B cell (primary cell): ENCODE data around the gene NINJ2. TPM values are rescaled to one million over a fixed set of nuclear protein-coding genes. Genes with fewer than 3 reads are reported as not detected.

ENCODE experiments used
- ATAC-seq: fragments of 200-7000 bp; cut with Tn5 transposase; one replicate; pipeline ENCODE4 v1.10.0; 2021; ENCODE audit warnings: low read depth, mild to moderate bottlenecking, moderate number of reproducible peaks, moderate library complexity
- CTCF ChIA-PET: fragments of 350-600 bp; sonication (Branson Sonifier 250); formaldehyde crosslinking; loops from one replicate; lab custom pipeline; 2021; ENCODE audit warnings: antibody characterized with exemption, inconsistent platforms; lab: Charles Lee
- POLR2A ChIA-PET: fragments of 350-600 bp; sonication (Branson Sonifier 250); formaldehyde crosslinking; loops from one replicate; lab custom pipeline; 2021; ENCODE audit warnings: antibody characterized with exemption; lab: Charles Lee
- DNase-seq: peaks from one replicate; pipeline ENCODE4 v3.0.0; 2013
- H2AFZ ChIP-seq: 2 replicates; pipeline ENCODE4 v1.6.1; 2012; ENCODE audit warnings: mild to moderate bottlenecking, low read depth, low read length; ENCODE audit not compliant: insufficient read depth, poor library complexity, severe bottlenecking
- H3K27ac ChIP-seq, 2 donors: 1 replicate in 1 of 2; 2 replicates in 1 of 2; pipeline ENCODE4 v1.5.1; 2012 to 2013; ENCODE audit warnings: low read length in 2 of 2, mild to moderate bottlenecking in 2 of 2, moderate library complexity in 1 of 2
- H3K27me3 ChIP-seq, 4 experiments: fragments of 200-600 bp in 1 of 4; sonication (generic) in 1 of 4; replicated peaks in 1 of 4; 1 replicate in 2 of 4; 2 replicates in 2 of 4; pipeline versions ENCODE4 v1.6.1 to v1.7.0; 2013 to 2016; ENCODE audit warnings: low read length in 3 of 4, mild to moderate bottlenecking in 2 of 4, mixed read lengths in 1 of 4, moderate library complexity in 1 of 4; ENCODE audit not compliant: insufficient read depth in 4 of 4, control insufficient read depth in 3 of 4; ENCODE audit errors: control extremely low read depth in 1 of 4
- H3K36me3 ChIP-seq, 2 experiments: replicated peaks in 1 of 2; 1 replicate in 1 of 2; 2 replicates in 1 of 2; pipeline versions ENCODE4 v1.6.1 to v1.7.1; 2013; ENCODE audit warnings: low read length in 1 of 2; ENCODE audit not compliant: insufficient read depth in 2 of 2, control insufficient read depth in 1 of 2; ENCODE audit errors: control extremely low read depth in 1 of 2, extremely low read depth in 1 of 2
- H3K4me1 ChIP-seq, 2 donors: fragments of 200-600 bp in 1 of 2; sonication (generic) in 1 of 2; 1 replicate in 1 of 2; 2 replicates in 1 of 2; pipeline versions ENCODE4 v1.5.1 to v1.6.1; 2013 to 2017; ENCODE audit warnings: low read length in 2 of 2; ENCODE audit not compliant: control insufficient read depth in 2 of 2, insufficient read depth in 2 of 2
- H3K4me2 ChIP-seq: replicated peaks from 2 replicates; pipeline ENCODE3; 2012; ENCODE audit warnings: mild to moderate bottlenecking, low read depth, low read length; ENCODE audit not compliant: poor library complexity, severe bottlenecking
- H3K4me3 ChIP-seq, 5 experiments: fragments of 200-600 bp in 1 of 5; sonication (generic) in 1 of 5; 1 replicate in 3 of 5; 2 replicates in 2 of 5; pipeline versions ENCODE4 v1.5.1 to v1.7.0; 2011 to 2016; ENCODE audit warnings: low read length in 4 of 5, mild to moderate bottlenecking in 4 of 5, low read depth in 2 of 5, control low read depth in 1 of 5, moderate library complexity in 1 of 5; ENCODE audit not compliant: insufficient read depth in 1 of 5; ENCODE audit errors: control extremely low read depth in 1 of 5, extremely low read depth in 1 of 5
- H3K79me2 ChIP-seq: fragments of 200-600 bp; sonication (generic); one replicate; pipeline ENCODE4 v1.6.0; 2016; ENCODE audit warnings: low read length; ENCODE audit not compliant: control insufficient read depth, insufficient read depth
- H3K9ac ChIP-seq: fragments of 200-600 bp; sonication (generic); 2 replicates; pipeline ENCODE4 v1.6.1; 2017; ENCODE audit warnings: mild to moderate bottlenecking, low read length, moderate library complexity
- H3K9me3 ChIP-seq, 3 donors: one replicate each; pipeline versions ENCODE4 v1.6.1 to v1.7.1; 2013; ENCODE audit warnings: low read length in 2 of 3; ENCODE audit not compliant: control insufficient read depth in 2 of 3, insufficient read depth in 1 of 3; ENCODE audit errors: control extremely low read depth in 1 of 3
- H4K20me1 ChIP-seq: 2 replicates; pipeline ENCODE4 v1.6.0; 2012; ENCODE audit warnings: mild to moderate bottlenecking, low read length; ENCODE audit not compliant: insufficient read depth, control insufficient read depth, poor library complexity, severe bottlenecking
- H3K27ac Mint-ChIP-seq: one replicate; pipeline ENCODE4 v1.8.0; 2021; ENCODE audit warnings: mixed read lengths
- H3K27me3 Mint-ChIP-seq: one replicate; pipeline ENCODE4 v1.8.0; 2021; ENCODE audit warnings: mixed read lengths
- H3K4me1 Mint-ChIP-seq: one replicate; pipeline ENCODE4 v1.8.0; 2021; ENCODE audit warnings: mixed read lengths
- H3K4me3 Mint-ChIP-seq: one replicate; pipeline ENCODE4 v1.8.0; 2021; ENCODE audit warnings: mixed read lengths
- H3K9me3 Mint-ChIP-seq: one replicate; pipeline ENCODE4 v1.8.0; 2022; ENCODE audit warnings: mixed read lengths; ENCODE audit not compliant: insufficient read depth
- EZH2 ChIP-seq: IDR thresholded peaks from 2 replicates; pipeline ENCODE4 v1.6.1; 2012; ENCODE audit warnings: borderline replicate concordance, low read depth, mild to moderate bottlenecking, moderate library complexity, low read length; ENCODE audit not compliant: insufficient read depth, poor library complexity, severe bottlenecking
- WGBS: methylation state at CpG from one replicate; pipeline ENCODE4 v1.1.5; 2013; ENCODE audit warnings: missing lambda C conversion rate; ENCODE audit not compliant: insufficient coverage; 5-methylcytosine and 5-hydroxymethylcytosine counted together
- intact Hi-C: fragments of 100-400 bp; cut with micrococcal nuclease; formaldehyde crosslinking; loops from one replicate; pipeline ENCODE4 v1.10.0; 2022
- polyA plus RNA-seq: library from polyadenylated mRNA; depleted of rRNA; stranded (reverse); fragments of >200 nt; gene quantifications from 2 replicates; pipeline ENCODE4 v1.2.3, GENCODE V29; 2012
- total RNA-seq, 2 donors: library from RNA; stranded (reverse); fragments of 120-200 nt in 1 of 2; gene quantifications; 1 replicate in 1 of 2; 2 replicates in 1 of 2; pipeline versions ENCODE4 v1.2.3 to v1.2.4, GENCODE V29; 2013 to 2022
- TF ChIP-seq, protein P1 (sequence below): fragments of 200-600 bp; IDR thresholded peaks from one replicate; pipeline ENCODE4 v1.8.0; 2022; ENCODE audit warnings: antibody characterized with exemption, mild to moderate bottlenecking

Gene NINJ2
- total and polyA plus RNA-seq, 2 donors (not counting 1 experiment from before 2014, with no cell fraction given) = 2.9 to 10.2 TPM

DNA sequence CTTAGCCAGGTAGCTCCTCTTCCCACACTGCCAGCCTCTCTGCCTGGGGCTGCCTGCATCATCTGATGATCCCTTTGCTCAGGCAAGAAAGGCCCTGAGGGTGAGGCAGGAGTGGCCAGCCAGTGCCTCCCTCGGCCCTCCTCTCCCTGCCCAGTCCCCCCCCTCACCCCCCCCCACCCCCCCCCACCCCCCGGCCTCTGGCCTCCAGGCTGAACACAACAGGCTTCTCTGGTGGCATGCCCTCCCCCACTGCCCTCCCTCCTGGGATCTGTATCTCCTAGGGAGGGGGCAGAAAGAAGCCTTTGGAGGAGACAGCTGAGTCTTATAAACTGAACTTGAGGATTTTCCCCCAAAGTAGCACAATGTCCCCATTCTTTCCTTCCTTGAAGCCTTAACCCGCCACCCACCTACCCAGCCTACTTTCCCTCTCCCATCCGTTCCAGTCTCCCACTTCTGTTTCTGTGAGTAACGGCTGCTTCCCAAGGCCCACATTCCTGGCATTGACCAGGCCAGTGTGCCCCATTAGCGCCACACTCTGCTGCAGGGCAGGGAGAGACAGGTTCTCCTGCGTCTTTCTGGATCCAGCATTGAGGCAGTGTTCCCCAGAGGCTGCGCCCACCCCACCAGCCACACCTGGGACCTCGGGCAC is 121.4 kb downstream of the NINJ2 start:
- H4K20me1 ChIP-seq = no peaks in the 10 kb centered on the region
- CTCF ChIA-PET = no interaction called here
- H2AFZ ChIP-seq = no peak overlapping the region
- H3K27ac ChIP-seq = no peak overlapping the region
- H3K4me1 ChIP-seq = peaks cover 6 to 7% of the 10 kb centered on the region in 2 donors
- ATAC-seq = no peak
- H3K4me1 Mint-ChIP-seq = peaks cover under 1% of the 10 kb centered on the region
- H3K36me3 ChIP-seq = no peaks in the 10 kb centered on the region
- POLR2A ChIA-PET = no interaction called here
- intact Hi-C loops = no loop called here
- no peak for DNase-seq
- H3K27me3 ChIP-seq = peaks cover 0 to 21% (median 2%) of the 10 kb centered on the region in 4 experiments
- H3K4me3 ChIP-seq = no peak overlapping the region
- H3K4me3 Mint-ChIP-seq = no peak overlapping the region
- H3K9ac ChIP-seq = no peak overlapping the region
- 91% methylated on average over 7 of the region's 9 CpGs for WGBS
- no peak overlapping the region for H3K4me2 ChIP-seq
- peaks cover 20% of the 10 kb centered on the region for H3K27me3 Mint-ChIP-seq
- no peaks in the 10 kb centered on the region for H3K9me3 Mint-ChIP-seq
- H3K79me2 ChIP-seq = no peaks in the 10 kb centered on the region
- TF ChIP-seq, protein P1, sequence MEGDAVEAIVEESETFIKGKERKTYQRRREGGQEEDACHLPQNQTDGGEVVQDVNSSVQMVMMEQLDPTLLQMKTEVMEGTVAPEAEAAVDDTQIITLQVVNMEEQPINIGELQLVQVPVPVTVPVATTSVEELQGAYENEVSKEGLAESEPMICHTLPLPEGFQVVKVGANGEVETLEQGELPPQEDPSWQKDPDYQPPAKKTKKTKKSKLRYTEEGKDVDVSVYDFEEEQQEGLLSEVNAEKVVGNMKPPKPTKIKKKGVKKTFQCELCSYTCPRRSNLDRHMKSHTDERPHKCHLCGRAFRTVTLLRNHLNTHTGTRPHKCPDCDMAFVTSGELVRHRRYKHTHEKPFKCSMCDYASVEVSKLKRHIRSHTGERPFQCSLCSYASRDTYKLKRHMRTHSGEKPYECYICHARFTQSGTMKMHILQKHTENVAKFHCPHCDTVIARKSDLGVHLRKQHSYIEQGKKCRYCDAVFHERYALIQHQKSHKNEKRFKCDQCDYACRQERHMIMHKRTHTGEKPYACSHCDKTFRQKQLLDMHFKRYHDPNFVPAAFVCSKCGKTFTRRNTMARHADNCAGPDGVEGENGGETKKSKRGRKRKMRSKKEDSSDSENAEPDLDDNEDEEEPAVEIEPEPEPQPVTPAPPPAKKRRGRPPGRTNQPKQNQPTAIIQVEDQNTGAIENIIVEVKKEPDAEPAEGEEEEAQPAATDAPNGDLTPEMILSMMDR = no peak
- no peak for TF ChIP-seq EZH2
- no peak overlapping the region for H3K27ac Mint-ChIP-seq
- H3K9me3 ChIP-seq = peaks cover 0 to 4% (median 0%) of the 10 kb centered on the region in 3 donors

DNA sequence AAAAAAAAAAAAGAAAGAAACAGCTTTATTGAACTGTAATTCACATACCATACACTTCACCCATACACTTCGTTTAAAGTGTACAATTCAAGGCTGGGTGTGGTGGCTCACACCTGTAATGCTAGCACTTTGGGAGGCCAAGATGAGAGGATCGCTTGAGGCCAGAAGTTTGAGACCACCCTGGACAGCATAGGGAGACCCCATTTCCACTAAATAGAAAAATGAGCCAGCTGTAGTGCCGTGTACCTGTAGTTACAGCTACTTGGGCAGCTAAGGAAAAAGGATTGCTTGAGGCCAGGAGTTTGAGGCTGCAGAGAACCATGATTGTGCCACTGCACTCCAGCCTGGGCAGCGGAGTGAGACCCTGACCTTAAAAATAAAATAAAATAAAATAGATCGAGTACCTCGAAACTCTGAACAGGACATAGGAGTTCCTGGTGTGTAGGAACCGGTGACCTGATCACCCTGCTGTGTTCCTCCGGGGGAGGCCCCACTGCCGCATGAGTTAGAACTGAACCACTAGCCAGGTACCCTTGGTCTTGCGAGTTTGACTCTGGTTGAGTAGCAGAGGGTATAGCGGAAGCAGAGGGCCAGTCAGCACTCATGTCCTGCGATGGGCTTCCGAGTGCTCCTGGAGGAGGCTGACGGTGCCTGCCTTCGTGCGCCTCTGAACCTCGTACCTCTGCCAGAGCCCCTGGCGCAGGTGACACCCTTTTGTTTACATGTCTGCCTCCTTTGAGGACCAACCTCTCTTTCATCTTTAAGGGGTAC is 123.5 kb downstream of the NINJ2 start:
- peaks cover 0 to 10% (median 0%) of the 10 kb centered on the region in 4 experiments for H3K27me3 ChIP-seq
- WGBS = 93% methylated on average over 17 of the region's 18 CpGs
- no peaks in the 10 kb centered on the region for H3K9me3 ChIP-seq
- H3K4me2 ChIP-seq = no peak overlapping the region
- no peak for DNase-seq
- H2AFZ ChIP-seq = no peak overlapping the region
- no peaks in the 10 kb centered on the region for H4K20me1 ChIP-seq
- Mint-ChIP-seq H3K4me3 (no peak overlapping the region), H3K27ac (no peak overlapping the region), H3K27me3 (peaks cover 17% of the 10 kb centered on the region), H3K4me1 (no peaks in the 10 kb centered on the region), H3K9me3 (no peaks in the 10 kb centered on the region)
- no peak overlapping the region for H3K4me3 ChIP-seq
- ChIA-PET POLR2A (no interaction called here), CTCF (interaction anchor here (1.2 kb wide), 1 partner anchor 97 kb away, joined by 4 read pairs; no protein-coding TSS in a partner anchor)
- no peaks in the 10 kb centered on the region for H3K36me3 ChIP-seq
- H3K4me1 ChIP-seq = no peaks in the 10 kb centered on the region
- no peak for ATAC-seq
- H3K9ac ChIP-seq = no peak overlapping the region
- intact Hi-C loops = no loop called here
- TF ChIP-seq, protein P1 = no peak
- no peak for TF ChIP-seq EZH2
- H3K27ac ChIP-seq = no peak overlapping the region
- no peaks in the 10 kb centered on the region for H3K79me2 ChIP-seq
